H1 (cell line): Measurements from ENCODE around the gene METTL6. TPM values are rescaled to one million over a fixed set of nuclear protein-coding genes. Genes with fewer than 3 reads are reported as not detected.

ENCODE experiments used
- CTCF ChIA-PET: fragments of 300-600 bp; sonication (Branson Sonifier 250); formaldehyde crosslinking; loops from one replicate; lab custom pipeline; 2021; ENCODE audit not compliant: partially characterized antibody; lab: Charles Lee
- POLR2A ChIA-PET: fragments of 300-600 bp; sonication (Branson Sonifier 250); formaldehyde crosslinking; loops from one replicate; lab custom pipeline; 2021; ENCODE audit warnings: inconsistent platforms; ENCODE audit not compliant: partially characterized antibody; lab: Charles Lee
- DNase-seq, 2 experiments: peaks; one replicate each; pipeline versions ENCODE4 v3.0.0 to v3.0.0-alpha.2; 2010 to 2022; ENCODE audit warnings: low spot score in 2 of 2, low read depth in 1 of 2, mixed read lengths in 1 of 2
- FAIRE-seq: peaks from 2 replicates; lab custom pipeline; 2011; peaks lifted over from hg19 to GRCh38; lab: Jason Lieb, UNC
- H2AFZ ChIP-seq: 2 replicates; pipeline ENCODE4 v1.8.1; 2012; ENCODE audit warnings: low read length, inconsistent platforms
- H2AK5ac ChIP-seq: 2 replicates; pipeline ENCODE4 v1.6.1; 2013; ENCODE audit warnings: low read depth, low read length
- H2BK120ac ChIP-seq: replicated peaks from 2 replicates; pipeline ENCODE3; 2013; ENCODE audit warnings: low read depth, low read length, inconsistent platforms
- H2BK12ac ChIP-seq: 2 replicates; pipeline ENCODE4 v1.6.1; 2013; ENCODE audit warnings: low read depth, low read length
- H2BK15ac ChIP-seq: 2 replicates; pipeline ENCODE4 v1.6.1; 2013; ENCODE audit warnings: low read length
- H2BK20ac ChIP-seq: 2 replicates; pipeline ENCODE4 v1.6.1; 2013; ENCODE audit warnings: low read length
- H2BK5ac ChIP-seq: 2 replicates; pipeline ENCODE4 v1.6.1; 2013; ENCODE audit warnings: low read depth, low read length
- H3K14ac ChIP-seq: 2 replicates; pipeline ENCODE4 v1.6.1; 2013; ENCODE audit warnings: inconsistent platforms; ENCODE audit not compliant: insufficient read length
- H3K18ac ChIP-seq: 2 replicates; pipeline ENCODE4 v1.6.1; 2013; ENCODE audit warnings: low read length; ENCODE audit errors: extremely low read depth
- H3K23ac ChIP-seq: 2 replicates; pipeline ENCODE4 v1.6.1; 2013; ENCODE audit warnings: inconsistent platforms; ENCODE audit not compliant: insufficient read length
- H3K23me2 ChIP-seq: 2 replicates; pipeline ENCODE4 v1.6.1; 2013; ENCODE audit warnings: low read depth, low read length
- H3K27ac ChIP-seq: 2 replicates; pipeline ENCODE4 v1.6.1; 2011; ENCODE audit warnings: low read depth, low read length, inconsistent platforms
- H3K27me3 ChIP-seq, 4 experiments: replicated peaks in 1 of 4; 1 replicate in 1 of 4; 2 replicates in 3 of 4; pipeline versions ENCODE4 v1.6.1 to v1.8.1; 2011 to 2013; ENCODE audit warnings: low read length in 3 of 4, mild to moderate bottlenecking in 3 of 4, inconsistent platforms in 2 of 4, mixed read lengths in 2 of 4, moderate library complexity in 1 of 4; ENCODE audit not compliant: control insufficient read depth in 3 of 4, insufficient read depth in 3 of 4; ENCODE audit errors: extremely low read depth in 1 of 4
- H3K36me3 ChIP-seq, 4 experiments: 2 replicates each; pipeline versions ENCODE4 v1.6.1 to v1.8.1; 2011 to 2013; ENCODE audit warnings: mild to moderate bottlenecking in 4 of 4, low read length in 3 of 4, moderate library complexity in 2 of 4, control low read depth in 1 of 4, inconsistent platforms in 1 of 4; ENCODE audit not compliant: insufficient read depth in 4 of 4, control insufficient read depth in 2 of 4
- H3K4ac ChIP-seq: replicated peaks from 2 replicates; pipeline ENCODE3; 2013; ENCODE audit warnings: low read length, low read depth, mixed read lengths, inconsistent platforms; ENCODE audit not compliant: insufficient read length
- H3K4me1 ChIP-seq, 4 experiments: replicated peaks in 1 of 4; 1 replicate in 1 of 4; 2 replicates in 3 of 4; pipeline versions ENCODE4 v1.6.1 to v1.8.1; 2011 to 2013; ENCODE audit warnings: low read length in 3 of 4, inconsistent platforms in 2 of 4, mixed read lengths in 1 of 4; ENCODE audit not compliant: insufficient read depth in 4 of 4, control insufficient read depth in 3 of 4
- H3K4me2 ChIP-seq, 2 experiments: 2 replicates each; pipeline versions ENCODE4 v1.6.1 to v1.8.1; 2011 to 2013; ENCODE audit warnings: low read depth in 2 of 2, low read length in 2 of 2, control low read depth in 1 of 2, inconsistent platforms in 1 of 2, mild to moderate bottlenecking in 1 of 2; ENCODE audit not compliant: insufficient read depth in 1 of 2
- H3K4me3 ChIP-seq, 4 experiments: fragments of 200-600, 300-600 bp in 1 of 4; sonication (generic), shearing (Covaris generic), sonication (Bioruptor Twin) in 1 of 4; 2 replicates each; pipeline versions ENCODE4 v1.5.1 to v1.8.1; 2011 to 2016; ENCODE audit warnings: low read length in 4 of 4, low read depth in 3 of 4, control low read depth in 2 of 4, inconsistent platforms in 2 of 4, mild to moderate bottlenecking in 2 of 4, mixed read lengths in 1 of 4, moderate library complexity in 1 of 4; ENCODE audit not compliant: insufficient read depth in 2 of 4; ENCODE audit errors: extremely low read depth in 1 of 4
- H3K56ac ChIP-seq: replicated peaks from 2 replicates; pipeline ENCODE3; 2013; ENCODE audit warnings: low read depth, mild to moderate bottlenecking, mixed read lengths, low read length, inconsistent platforms; ENCODE audit not compliant: insufficient read length
- H3K79me1 ChIP-seq: 2 replicates; pipeline ENCODE4 v1.6.1; 2013; ENCODE audit warnings: low read depth, low read length, control low read depth
- H3K79me2 ChIP-seq, 2 experiments: 2 replicates each; pipeline versions ENCODE4 v1.6.1 to v1.8.1; 2012 to 2013; ENCODE audit warnings: low read length in 2 of 2, mild to moderate bottlenecking in 2 of 2, inconsistent platforms in 1 of 2; ENCODE audit not compliant: insufficient read depth in 2 of 2, control insufficient read depth in 1 of 2
- H3K9ac ChIP-seq, 4 experiments: replicated peaks in 1 of 4; 1 replicate in 1 of 4; 2 replicates in 3 of 4; pipeline versions ENCODE4 v1.6.1 to v1.8.1; 2011 to 2013; ENCODE audit warnings: low read depth in 3 of 4, low read length in 3 of 4, control low read depth in 2 of 4, mild to moderate bottlenecking in 2 of 4, moderate library complexity in 2 of 4, inconsistent platforms in 1 of 4; ENCODE audit errors: extremely low read depth in 1 of 4
- H3K9me3 ChIP-seq, 2 experiments: 2 replicates each; pipeline versions ENCODE4 v1.6.1 to v1.8.1; 2012 to 2013; ENCODE audit warnings: mild to moderate bottlenecking in 2 of 2, moderate library complexity in 2 of 2, control low read depth in 1 of 2, inconsistent platforms in 1 of 2, low read depth in 1 of 2, low read length in 1 of 2, mixed read lengths in 1 of 2; ENCODE audit not compliant: insufficient read depth in 2 of 2
- H4K20me1 ChIP-seq, 2 experiments: replicated peaks in 1 of 2; 2 replicates each; pipeline versions ENCODE3 to v1.8.1; 2011 to 2013; ENCODE audit warnings: inconsistent platforms in 2 of 2, low read length in 2 of 2, mild to moderate bottlenecking in 1 of 2; ENCODE audit not compliant: insufficient read depth in 2 of 2, control insufficient read depth in 1 of 2
- H4K5ac ChIP-seq: 2 replicates; pipeline ENCODE4 v1.6.1; 2013; ENCODE audit warnings: low read length, low read depth, mixed read lengths, inconsistent platforms; ENCODE audit not compliant: insufficient read length
- H4K8ac ChIP-seq: 2 replicates; pipeline ENCODE4 v1.8.0; 2013; ENCODE audit warnings: mild to moderate bottlenecking, moderate library complexity, low read length, inconsistent platforms; ENCODE audit not compliant: insufficient read depth; ENCODE audit errors: extremely low read depth
- H4K91ac ChIP-seq: replicated peaks from 2 replicates; pipeline ENCODE3; 2013; ENCODE audit warnings: low read length, mixed read lengths, inconsistent platforms; ENCODE audit not compliant: insufficient read length
- E2F6 ChIP-seq: IDR thresholded peaks from 2 replicates; pipeline ENCODE4 v1.6.1; 2012; ENCODE audit warnings: inconsistent platforms
- WGBS, 2 experiments: shearing (Covaris generic) in 1 of 2; methylation state at CpG; one replicate each; pipeline versions ENCODE4 v1.1.6 to v1.1.7; 2013 to 2015; ENCODE audit warnings: low lambda C conversion rate in 2 of 2, mixed read lengths in 2 of 2, inconsistent platforms in 1 of 2, low coverage in 1 of 2, missing lambda C conversion rate in 1 of 2; ENCODE audit not compliant: insufficient replicate concordance in 2 of 2, insufficient coverage in 1 of 2, insufficient read length in 1 of 2; ENCODE audit errors: extremely low coverage in 1 of 2, missing lambda C conversion rate in 1 of 2; 5-methylcytosine and 5-hydroxymethylcytosine counted together
- polyA plus RNA-seq, 7 experiments: library from polyadenylated mRNA; depleted of rRNA in 3 of 7; stranded (reverse) in 5 of 7; unstranded in 2 of 7; fragments of >200 nt in 5 of 7; fragments of 200-250 nt in 2 of 7; gene quantifications; 1 replicate in 5 of 7; 2 replicates in 1 of 7; 4 replicates in 1 of 7; pipeline versions ENCODE4 v1.2.1 to v1.2.3, GENCODE V29; 2011 to 2013; ENCODE audit warnings: missing spikeins in 2 of 7, mixed read lengths in 2 of 7
- total RNA-seq: library from RNA; stranded (reverse); fragmentation: NEBNext Ultra II Directional; extraction: Animal tissue kit (Norgen Biotek cat#: 25700); gene quantifications from 2 replicates; pipeline ENCODE4 v1.2.1, GENCODE V29; 2021

Gene METTL6
- total and polyA plus RNA-seq, 2 of the 8 experiments (the other 6 are each of a cell fraction or from before 2014, with no cell fraction given): 18.4 to 20.0 TPM

- H3K23me2 ChIP-seq: no peaks in the 10 kb centered on the region; the same call in 1 of the 2 replicates
These were observed 49.0 kb upstream of the METTL6 start for GRCh38 chr3:15476378-15476777.

More at GRCh38 chr3:15476378-15476777, 49.0 kb upstream of the METTL6 start:
- Histone ChIP-seq H3K14ac (no peak overlapping the region), H4K5ac (no peak overlapping the region), H3K9me3 (no peaks in the 10 kb centered on the region), H2BK20ac (no peak overlapping the region), H3K56ac (no peak overlapping the region), H3K23ac (no peak overlapping the region), H3K4ac (no peak overlapping the region), H3K27me3 (no peaks in the 10 kb centered on the region), H2BK15ac (no peak overlapping the region), H3K36me3 (no peaks in the 10 kb centered on the region), H4K91ac (no peak overlapping the region), H2BK12ac (no peak overlapping the region), H3K79me1 (no peaks in the 10 kb centered on the region), H2AK5ac (no peak overlapping the region)
- POLR2A ChIA-PET: interaction anchor here (0.6 kb wide), 1 partner anchor 239 kb away, joined by 3 read pairs; no protein-coding TSS in a partner anchor
- TF ChIP-seq E2F6: no peak
- TF ChIP-seq, all 59 proteins: peak for 0
- Histone ChIP-seq H3K4me3 (no peak overlapping the region), H3K27ac (no peak overlapping the region), H3K9ac (no peak overlapping the region), H3K4me1 (peaks cover 0 to 2% (median 0%) of the 10 kb centered on the region in 4 experiments; a peak in 1 of 7 replicates), H4K8ac (no peak overlapping the region), H2BK5ac (no peak overlapping the region), H3K18ac (no peak overlapping the region), H3K79me2 (no peaks in the 10 kb centered on the region), H2BK120ac (no peak overlapping the region), H2AFZ (no peak overlapping the region), H4K20me1 (no peaks in the 10 kb centered on the region), H3K4me2 (no peak overlapping the region)
- CTCF ChIA-PET: interaction anchor here (0.7 to 1.8 kb wide), 3 partner anchors 16 to 71 kb away, joined by 3 to 6 read pairs (median 4); no protein-coding TSS in a partner anchor
- no peak for FAIRE-seq
- no peak for DNase-seq
- 91% methylated on average over 3 of the region's 3 CpGs; no CpG with 5 or more reads in 1 of the 2 experiments for WGBS, 2 experiments
